GM12878 (cell line): ENCODE data around the gene MRPL38. TPM values are rescaled to one million over a fixed set of nuclear protein-coding genes. Genes with fewer than 3 reads are reported as not detected.

Experiments
- ATAC-seq: fragments of 200-7000 bp; cut with Tn5 transposase; 3 replicates; pipeline ENCODE4 v1.9.1; 2020; ENCODE audit warnings: mild to moderate bottlenecking, moderate library complexity
- BruUV-seq: library from RNA; stranded (reverse); fragments of 400-500 nt; replicated peaks from 2 replicates; lab custom pipeline; 2021; lab: Mats Ljungman, UMichigan
- CTCF ChIA-PET: fragments of 300-600 bp; sonication (Branson Sonifier 250); formaldehyde crosslinking; extraction: SDS; loops from one replicate; lab custom pipeline; 2021; ENCODE audit warnings: inconsistent platforms; lab: Yijun Ruan, JAX
- POLR2A ChIA-PET: fragments of 350-600 bp; formaldehyde crosslinking; extraction: SDS; loops from one replicate; lab custom pipeline; 2021; ENCODE audit warnings: inconsistent platforms; lab: Charles Lee
- RAD21 ChIA-PET: fragments of 300-600 bp; sonication (Branson Sonifier 250); formaldehyde crosslinking; loops from one replicate; lab custom pipeline; 2023; ENCODE audit warnings: antibody characterized with exemption; ENCODE audit not compliant: unreplicated experiment; lab: Charles Lee
- SMC1A ChIA-PET: fragments of 300-600 bp; sonication (Branson Sonifier 250); formaldehyde crosslinking; loops from one replicate; lab custom pipeline; 2023; ENCODE audit not compliant: unreplicated experiment, uncharacterized antibody; lab: Charles Lee
- DNase-seq: peaks from one replicate; pipeline ENCODE4 v3.0.0-alpha.2; 2011; ENCODE audit warnings: low read depth, low spot score
- FAIRE-seq: peaks from 3 replicates; lab custom pipeline; 2011; peaks lifted over from hg19 to GRCh38; lab: Jason Lieb, UNC
- H2AFZ ChIP-seq: 2 replicates; pipeline ENCODE4 v1.6.0; 2011; ENCODE audit warnings: low read depth, low read length, control low read depth; ENCODE audit not compliant: control insufficient read depth
- H3K27ac ChIP-seq: 2 replicates; pipeline ENCODE4 v1.5.1; 2011; ENCODE audit warnings: control low read depth; ENCODE audit not compliant: control insufficient read depth, insufficient read depth
- H3K27me3 ChIP-seq, 2 experiments: replicated peaks in 1 of 2; 2 replicates each; pipeline versions ENCODE4 v1.6.0 to v1.6.1; 2011; ENCODE audit warnings: low read length in 1 of 2; ENCODE audit not compliant: control insufficient read depth in 2 of 2, insufficient read depth in 2 of 2
- H3K36me3 ChIP-seq, 2 experiments: 2 replicates each; pipeline ENCODE4 v1.5.1; 2011; ENCODE audit warnings: low read length in 1 of 2; ENCODE audit not compliant: control insufficient read depth in 2 of 2, insufficient read depth in 2 of 2
- H3K4me1 ChIP-seq: 2 replicates; pipeline ENCODE4 v1.6.1; 2011; ENCODE audit warnings: mild to moderate bottlenecking, low read length, moderate library complexity, mixed read lengths; ENCODE audit not compliant: control insufficient read depth, insufficient read depth
- H3K4me2 ChIP-seq: 2 replicates; pipeline ENCODE4 v1.6.0; 2011; ENCODE audit warnings: control low read depth; ENCODE audit not compliant: control insufficient read depth, insufficient read depth
- H3K4me3 ChIP-seq: fragments of 200-600 bp; sonication (generic); 2 replicates; pipeline ENCODE4 v1.5.1; 2016
- H3K79me2 ChIP-seq: 2 replicates; pipeline ENCODE4 v1.6.0; 2011; ENCODE audit warnings: low read length; ENCODE audit not compliant: control insufficient read depth, insufficient read depth
- H3K9ac ChIP-seq: 2 replicates; pipeline ENCODE4 v1.8.0; 2011; ENCODE audit warnings: low read length, control low read depth, mixed read lengths; ENCODE audit not compliant: control insufficient read depth, insufficient read depth
- H3K9me3 ChIP-seq: replicated peaks from 3 replicates; pipeline ENCODE4 v1.5.1; 2011; ENCODE audit warnings: mild to moderate bottlenecking, low read length; ENCODE audit not compliant: control insufficient read depth, insufficient read depth
- H4K20me1 ChIP-seq: 2 replicates; pipeline ENCODE4 v1.6.0; 2011; ENCODE audit not compliant: control insufficient read depth, insufficient read depth
- ATF3 ChIP-seq: IDR thresholded peaks from 2 replicates; pipeline ENCODE4 v1.6.1; 2011; ENCODE audit warnings: low read depth, mild to moderate bottlenecking, low read length, moderate library complexity, borderline replicate concordance; ENCODE audit errors: extremely low read depth
- BMI1 ChIP-seq: fragments of 450-650 bp; IDR thresholded peaks from 2 replicates; pipeline ENCODE4 v1.6.1; 2016; ENCODE audit warnings: mild to moderate bottlenecking, moderate library complexity, borderline replicate concordance
- CHD4 ChIP-seq: fragments of 200-600 bp; sonication (generic); IDR thresholded peaks from 2 replicates; pipeline ENCODE4 v1.6.1; 2016; ENCODE audit warnings: mild to moderate bottlenecking
- CTCF ChIP-seq, 3 experiments: IDR thresholded peaks in 2 of 3; conservative IDR thresholded peaks in 1 of 3; 2 replicates each; pipeline ENCODE4 v1.5.1; 2011; ENCODE audit warnings: low read depth in 3 of 3, low read length in 3 of 3, mild to moderate bottlenecking in 3 of 3, control low read depth in 2 of 3, moderate library complexity in 2 of 3, inconsistent platforms in 1 of 3, mixed read lengths in 1 of 3; ENCODE audit not compliant: control insufficient read depth in 2 of 3, insufficient read depth in 1 of 3; ENCODE audit errors: extremely low read depth in 1 of 3
- FOXM1 ChIP-seq: IDR thresholded peaks from 2 replicates; pipeline ENCODE4 v1.6.1; 2012; ENCODE audit warnings: low read depth, mild to moderate bottlenecking, inconsistent platforms, low read length, moderate library complexity
- MLLT1 ChIP-seq: fragments of 450-650 bp; IDR thresholded peaks from 2 replicates; pipeline ENCODE4 v1.6.1; 2016; ENCODE audit warnings: mild to moderate bottlenecking
- NFIC ChIP-seq: IDR thresholded peaks from 2 replicates; pipeline ENCODE4 v1.6.1; 2012; ENCODE audit warnings: low read depth, mild to moderate bottlenecking, inconsistent platforms, low read length, moderate library complexity
- NFYB ChIP-seq: IDR thresholded peaks from 2 replicates; pipeline ENCODE4 v1.6.1; 2011; ENCODE audit warnings: low read depth, mild to moderate bottlenecking, low read length, improper control_type of control experiment, moderate library complexity; ENCODE audit not compliant: insufficient read depth
- RAD21 ChIP-seq: IDR thresholded peaks from 2 replicates; pipeline ENCODE4 v1.6.1; 2011; ENCODE audit warnings: mild to moderate bottlenecking, low read depth, low read length, moderate library complexity; ENCODE audit not compliant: insufficient read depth
- SMARCA5 ChIP-seq: fragments of 450-650 bp; IDR thresholded peaks from 2 replicates; pipeline ENCODE4 v1.6.1; 2017; ENCODE audit warnings: mild to moderate bottlenecking
- SUZ12 ChIP-seq: fragments of 200-600 bp; sonication (generic); IDR thresholded peaks from one replicate; pipeline ENCODE4 v1.6.1; 2018; ENCODE audit warnings: antibody characterized with exemption, mild to moderate bottlenecking; ENCODE audit not compliant: unreplicated experiment
- TCF7 ChIP-seq: IDR thresholded peaks from 2 replicates; pipeline ENCODE4 v1.6.1; 2014; ENCODE audit warnings: antibody characterized with exemption, borderline replicate concordance
- WRNIP1 ChIP-seq: IDR thresholded peaks from 2 replicates; pipeline ENCODE4 v1.6.1; 2011; ENCODE audit warnings: low read depth, low read length, improper control_type of control experiment, borderline replicate concordance
- ZNF592 ChIP-seq: fragments of 450-650 bp; IDR thresholded peaks from 2 replicates; pipeline ENCODE4 v1.6.1; 2017; ENCODE audit warnings: mild to moderate bottlenecking, moderate library complexity
- WGBS: methylation state at CpG from one replicate; pipeline ENCODE4 v1.1.6; 2016; ENCODE audit warnings: low lambda C conversion rate; ENCODE audit not compliant: insufficient replicate concordance, insufficient coverage; ENCODE audit errors: missing lambda C conversion rate; 5-methylcytosine and 5-hydroxymethylcytosine counted together
- in situ Hi-C: fragments of 300-500 bp; cut with MboI; formaldehyde crosslinking; loops from 9 replicates; pipeline ENCODE4 v1.14.3; 2018; ENCODE audit warnings: mixed read lengths
- intact Hi-C: fragments of 100-400 bp; cut with micrococcal nuclease; formaldehyde crosslinking; loops from one replicate; pipeline ENCODE4 v1.14.2; 2022; ENCODE audit not compliant: unreplicated experiment
- polyA plus RNA-seq, 11 experiments: library from polyadenylated mRNA; depleted of rRNA in 4 of 11; unstranded in 6 of 11; stranded (reverse) in 5 of 11; fragments of >200 nt; fragmentation: Nextera tagmentation in 4 of 11; fragmentation: Illumina TruSeq in 1 of 11; extraction: Ambion mirVana in 4 of 11; extraction: Trizol in 1 of 11; gene quantifications; 1 replicate in 1 of 11; 2 replicates in 10 of 11; pipeline versions ENCODE4 v1.2.1 to v1.2.3, GENCODE V29; 2011 to 2016; ENCODE audit warnings: inconsistent platforms in 2 of 11, missing spikeins in 2 of 11, low read depth in 1 of 11
- total RNA-seq, 4 experiments: library from RNA; depleted of rRNA in 3 of 4; stranded (reverse); fragments of >200 nt in 3 of 4; fragmentation: Illumina TruSeq in 1 of 4; extraction: Trizol in 1 of 4; gene quantifications; 2 replicates each; pipeline versions ENCODE4 v1.2.1 to v1.2.3, GENCODE V29; 2013 to 2021

Gene MRPL38
- total and polyA plus RNA-seq, 10 of the 15 experiments (the other 5 are each of a cell fraction or from before 2014, with no cell fraction given): 6.6 to 205 (median 53.1) TPM

- no peak overlapping the region for H3K27ac ChIP-seq
- intact Hi-C loops: no loop called here
- H3K4me2 ChIP-seq: no peak overlapping the region
- no peak overlapping the region for H3K9ac ChIP-seq
- no TSS peak for BruUV-seq
- POLR2A ChIA-PET: no interaction called here
- 70% methylated on average over 11 of the region's 11 CpGs for WGBS
- no peaks in the 10 kb centered on the region for H4K20me1 ChIP-seq
- no peak for TF ChIP-seq SMARCA5
- TF ChIP-seq CHD4: no peak
- no peak for TF ChIP-seq TCF7
- no peak for TF ChIP-seq BMI1
- no peak for TF ChIP-seq MLLT1
- no peak for TF ChIP-seq CTCF (IDR thresholded peaks at IDR 0.05 in 2 of 3, conservative IDR thresholded peaks at IDR 0.05 in 1 of 3; ENCODE audit: control insufficient read depth in 2 of 3, extremely low read depth in 1 of 3, insufficient read depth in 1 of 3, low read depth in 3 of 3, low read length in 3 of 3)
- TF ChIP-seq WRNIP1: no peak
- TF ChIP-seq SUZ12: no peak
- no peak for TF ChIP-seq FOXM1
- no peak for TF ChIP-seq RAD21
- TF ChIP-seq NFYB: no peak
- TF ChIP-seq NFIC: no peak
- TF ChIP-seq ZNF592: no peak
- no peak for TF ChIP-seq ATF3
- no peaks in the 10 kb centered on the region for H3K36me3 ChIP-seq
- H3K79me2 ChIP-seq: no peaks in the 10 kb centered on the region
- peaks cover 1 to 2% of the 10 kb centered on the region in 2 experiments; a peak in 3 of 4 replicates for H3K27me3 ChIP-seq
- in situ Hi-C loops: no loop called here
- SMC1A ChIA-PET: interaction anchor here (1.1 to 1.8 kb wide), 2 partner anchors 13 to 15 kb away, joined by 4 to 5 read pairs; no protein-coding TSS in a partner anchor
- DNase-seq (no peak), ATAC-seq (no peak), FAIRE-seq (no peak)
- H3K9me3 ChIP-seq: no peaks in the 10 kb centered on the region
- RAD21 ChIA-PET: interaction anchor here (1.2 kb wide), 1 partner anchor 1499 kb away, joined by 3 read pairs; no protein-coding TSS in a partner anchor
- peaks cover 25% of the 10 kb centered on the region for H3K4me1 ChIP-seq
- H3K4me3 ChIP-seq: no peak overlapping the region
- CTCF ChIA-PET: interaction anchor here (0.7 to 7.9 kb wide), 4 partner anchors 14 to 129 kb away, joined by 4 to 81 read pairs (median 4); partner anchors contain the start of genes TRIM65 and WBP2
- no peak overlapping the region for H2AFZ ChIP-seq
Measured at GRCh38 chr17:75873587-75874322, 30.9 kb downstream of the MRPL38 start.
